GM21367 (cell line): ENCODE measurements around the gene CDC42EP4.

Source experiments
- ATAC-seq: cut with Tn5 transposase; IDR thresholded peaks from one replicate; pipeline ENCODE4 v1.9.1; 2021; ENCODE audit not compliant: unreplicated experiment

The CDC42EP4 gene

GRCh38 chr17:73261952-73262675 lies 49.7 kb downstream of the CDC42EP4 start:
- ATAC-seq: no peak

GRCh38 chr17:73261617-73261951 lies 50.2 kb downstream of the CDC42EP4 start, which contains the start of gene CPSF4L:
Gene CPSF4L (minus strand): TSS chr17:73261880. CDS start chr17:73261818, 62 bp downstream.
- ATAC-seq: no peak

GRCh38 chr17:73257516-73257915 lies 54.3 kb downstream of the CDC42EP4 start:
- no peak for ATAC-seq

GRCh38 chr17:73256220-73256619 lies 55.6 kb downstream of the CDC42EP4 start:
- no peak for ATAC-seq

GRCh38 chr17:73255671-73256181 lies 56.1 kb downstream of the CDC42EP4 start:
- ATAC-seq: no peak

- ATAC-seq: no peak
These were observed 59.9 kb downstream of the CDC42EP4 start for GRCh38 chr17:73251871-73252270.

- no peak for ATAC-seq
These were observed 60.8 kb downstream of the CDC42EP4 start for GRCh38 chr17:73250851-73251640.

- ATAC-seq: no peak
These were observed 62.1 kb downstream of the CDC42EP4 start for GRCh38 chr17:73249700-73250099.

GRCh38 chr17:73248532-73248931 lies 63.3 kb downstream of the CDC42EP4 start:
- ATAC-seq: no peak

GRCh38 chr17:73247726-73248125 lies 64.1 kb downstream of the CDC42EP4 start:
- no peak for ATAC-seq

- ATAC-seq: no peak
These were observed 71.2 kb downstream of the CDC42EP4 start for GRCh38 chr17:73240561-73240960.

GRCh38 chr17:73237714-73238113 lies 74.1 kb downstream of the CDC42EP4 start:
- no peak for ATAC-seq

- ATAC-seq: no peak
These were observed 77.1 kb downstream of the CDC42EP4 start for GRCh38 chr17:73234736-73235135.
